IPS-NIHi7 (cell line): Measurements from ENCODE around the gene KLHL18.
"Not testable (repeated sequence)": the region's sequence is repeated elsewhere in the genome, so short reads cannot be mapped to it uniquely, and the experiment has no call there.

Source experiments
- DNase-seq: peaks from one replicate; pipeline ENCODE4 v3.0.0; 2012; ENCODE audit warnings: mixed read lengths; ENCODE audit errors: extremely low spot score

KLHL18 gene

DNA sequence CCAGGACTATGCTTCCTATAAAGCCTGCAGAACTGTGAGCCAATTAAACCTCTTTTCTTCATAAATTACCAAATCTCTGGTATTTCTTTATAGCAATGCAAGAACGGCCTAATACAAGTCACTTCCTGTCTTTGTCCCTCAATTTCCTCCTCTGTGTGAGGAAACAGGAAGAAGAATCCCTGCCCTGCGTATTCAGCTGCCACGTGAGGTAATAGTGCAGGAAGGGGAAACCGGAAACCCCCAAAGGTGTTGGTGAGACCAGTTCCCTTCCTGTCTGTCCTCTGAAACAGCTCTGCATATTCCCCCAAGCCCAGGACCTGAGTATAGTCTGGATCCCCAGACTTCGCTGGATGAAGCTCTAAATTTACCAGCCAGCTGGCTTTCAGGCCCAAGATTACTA is 80.0 kb downstream of the KLHL18 start:
- no peak for DNase-seq

DNA sequence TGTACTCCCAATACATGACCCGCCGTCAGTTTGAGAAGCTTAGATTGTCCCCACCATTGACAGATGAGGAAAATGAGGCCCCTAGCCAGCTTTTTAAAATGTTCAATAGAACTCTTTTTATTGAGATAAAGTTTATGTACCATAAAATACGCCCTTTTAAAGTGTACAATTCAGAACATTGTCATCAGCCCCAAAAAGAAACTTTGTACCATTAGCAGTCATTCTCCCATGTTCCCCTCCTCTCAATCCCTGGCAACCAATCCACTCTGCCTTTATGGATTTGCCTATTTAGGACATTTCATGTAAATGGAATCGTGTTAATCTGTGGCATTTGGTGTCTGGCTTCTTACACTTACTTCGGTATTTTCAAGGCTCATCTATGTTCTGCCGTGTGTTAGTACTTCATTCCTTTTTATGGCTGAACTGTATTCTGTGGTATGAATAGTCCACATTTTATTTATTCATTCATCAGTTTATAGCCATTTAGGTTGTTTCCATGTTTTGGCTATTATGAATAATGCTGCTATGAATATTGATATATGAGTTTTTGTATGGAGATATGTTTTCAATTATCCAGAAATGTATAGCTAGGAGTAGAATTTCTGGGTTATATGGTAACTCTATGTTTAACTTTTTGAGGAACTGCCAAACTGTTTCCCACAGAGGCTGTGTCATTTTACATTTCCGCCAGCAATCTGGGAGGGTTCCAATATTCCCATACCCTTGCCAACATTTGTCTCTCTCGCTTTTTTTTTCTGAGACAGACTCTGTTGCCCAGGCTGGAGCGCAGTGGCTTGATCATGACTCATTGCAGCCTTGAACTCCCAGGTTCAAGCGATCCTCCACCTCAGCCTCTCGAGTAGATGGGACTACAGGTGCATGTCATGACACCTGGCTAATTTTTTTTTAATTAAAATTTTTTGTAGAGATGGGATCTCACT is 82.7 kb downstream of the KLHL18 start:
- no peak for DNase-seq

DNA sequence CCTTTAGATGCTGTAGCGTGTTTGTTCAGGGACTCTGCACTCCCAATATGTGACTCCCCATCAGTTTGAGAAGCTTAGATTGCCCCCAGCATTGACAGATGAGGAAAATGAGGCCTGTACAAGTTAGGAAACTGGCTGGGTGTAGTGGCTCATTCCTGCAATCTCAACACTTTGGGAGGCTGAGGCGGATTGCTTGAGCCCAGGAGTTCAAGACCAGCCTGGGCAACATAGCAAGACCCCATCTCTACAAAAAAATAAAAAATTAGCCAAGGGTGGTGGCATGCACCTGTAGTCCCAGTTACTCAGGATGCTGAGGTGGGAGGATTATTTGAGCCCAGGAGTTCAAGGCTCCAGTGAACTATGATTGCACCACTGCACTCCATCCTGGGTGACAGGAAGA is 84.1 kb downstream of the KLHL18 start:
- no peak for DNase-seq

DNA sequence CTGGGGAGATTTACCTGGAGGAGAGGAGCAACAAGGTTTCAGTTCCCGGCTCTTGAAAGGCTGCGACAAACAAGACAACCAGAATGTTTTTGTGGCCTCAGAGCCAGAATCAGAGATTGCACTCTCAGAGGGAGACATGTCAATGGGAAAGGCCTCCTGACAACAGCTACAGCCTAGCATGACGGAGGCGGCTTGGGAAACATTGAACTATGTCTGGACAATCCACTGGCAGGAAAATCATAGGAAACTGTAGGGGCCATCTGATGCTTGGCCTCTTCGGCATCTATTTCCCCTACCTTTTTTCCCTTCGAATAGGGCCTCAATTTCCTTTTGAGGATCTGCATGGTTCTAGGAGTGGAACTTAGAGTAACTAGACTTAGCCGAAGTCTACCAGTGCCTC is 84.9 kb downstream of the KLHL18 start:
- DNase-seq: no peak

DNA sequence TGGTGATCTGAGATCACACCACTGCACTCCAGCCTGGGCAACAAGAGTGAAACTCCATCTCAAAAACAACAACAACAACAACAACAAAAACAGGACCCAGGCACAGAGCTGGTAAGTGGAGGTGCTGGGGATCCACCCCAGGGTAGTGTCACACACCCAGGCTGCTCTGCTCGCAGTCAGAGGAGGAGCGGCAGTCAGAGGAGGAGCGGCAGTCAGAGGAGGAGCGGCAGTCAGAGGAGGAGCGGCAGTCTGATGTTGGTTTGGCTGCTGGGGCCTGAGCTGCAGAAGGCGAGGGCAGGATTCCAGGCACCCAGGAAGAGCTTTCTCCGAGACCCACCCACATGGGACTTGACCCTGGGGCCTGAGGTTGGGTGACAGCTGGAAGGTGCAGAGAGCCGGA is 87.3 kb downstream of the KLHL18 start:
- not testable (repeated sequence) for DNase-seq

DNA sequence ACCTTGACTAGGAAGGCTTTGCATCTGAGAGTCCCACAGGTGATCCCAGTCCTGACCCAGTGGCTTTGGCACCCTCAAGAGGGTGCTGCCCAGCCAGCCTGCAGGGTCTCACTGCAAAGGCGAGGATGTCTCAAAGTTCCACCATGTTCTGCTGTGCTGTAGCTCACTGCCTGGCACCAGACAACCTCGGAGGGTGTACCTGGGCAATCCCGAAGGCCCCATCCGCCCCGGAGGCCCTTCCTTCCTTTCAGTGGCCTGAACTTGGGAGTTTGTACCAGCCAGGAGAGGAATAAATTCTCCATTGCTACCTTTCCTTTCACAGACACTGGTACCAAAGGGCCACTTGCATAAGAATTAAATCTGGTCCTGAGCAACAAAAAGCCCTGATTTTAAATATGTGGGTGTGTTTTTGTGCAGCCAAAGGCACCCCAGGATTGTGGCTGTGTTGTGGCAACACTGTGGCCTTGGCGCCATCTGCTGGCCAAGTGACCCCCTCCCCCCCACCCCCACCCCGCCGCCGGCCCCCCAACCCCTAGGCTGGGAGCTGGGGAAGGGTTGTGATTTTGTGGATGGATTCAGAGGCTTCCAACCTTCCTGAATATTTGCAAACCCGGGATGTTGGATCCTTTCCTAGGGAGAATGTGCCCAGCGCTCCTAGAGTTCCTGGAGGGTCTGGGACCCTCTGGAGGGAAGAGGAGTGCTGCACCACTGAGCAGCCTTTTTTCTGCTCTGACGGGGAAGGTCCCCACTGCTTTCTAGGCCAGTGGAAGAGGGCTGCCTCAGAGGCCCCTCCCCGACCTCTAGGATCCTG is 88.3 kb downstream of the KLHL18 start:
- peak; percentile 80 for DNase-seq

DNA sequence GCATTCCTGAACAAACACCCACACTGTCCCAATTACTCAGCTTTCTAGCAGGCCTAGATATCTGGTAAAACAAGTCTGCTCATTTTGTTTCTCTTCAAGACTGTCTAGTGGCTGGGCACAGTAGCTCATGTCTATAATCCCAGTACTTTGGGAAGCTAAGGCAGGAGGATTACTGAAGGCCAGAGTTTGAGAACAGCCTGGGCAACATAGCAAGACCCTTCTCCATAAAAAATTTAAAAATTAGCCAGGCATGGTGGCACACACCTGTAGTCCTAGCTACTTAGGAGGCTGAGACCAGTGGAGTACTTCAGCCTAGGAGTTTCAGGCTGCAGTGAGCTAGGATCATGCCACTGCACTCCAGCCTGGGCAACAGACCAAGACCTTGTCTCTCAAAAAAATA is 91.8 kb downstream of the KLHL18 start:
- DNase-seq: no peak

DNA sequence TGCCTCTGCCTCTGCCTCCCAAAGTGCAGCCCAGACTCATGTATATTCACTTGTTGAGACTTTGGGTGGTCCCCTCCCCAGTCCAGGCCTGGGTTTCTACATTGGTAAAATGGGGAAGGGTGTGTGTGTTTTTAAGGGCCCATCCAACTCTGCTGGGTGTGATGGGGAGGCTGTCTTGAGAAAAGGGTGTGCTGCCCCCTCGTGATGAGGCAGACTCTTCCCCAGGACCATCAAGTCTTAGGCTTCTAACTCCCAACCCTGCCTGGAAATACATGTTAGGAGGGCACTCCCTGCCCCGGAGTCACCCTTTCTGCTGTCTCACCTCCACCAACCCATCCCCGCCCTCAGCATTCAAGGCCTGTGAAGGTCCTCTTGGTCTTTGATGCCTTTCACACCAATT is 93.6 kb downstream of the KLHL18 start:
- peak; percentile 36 for DNase-seq

DNA sequence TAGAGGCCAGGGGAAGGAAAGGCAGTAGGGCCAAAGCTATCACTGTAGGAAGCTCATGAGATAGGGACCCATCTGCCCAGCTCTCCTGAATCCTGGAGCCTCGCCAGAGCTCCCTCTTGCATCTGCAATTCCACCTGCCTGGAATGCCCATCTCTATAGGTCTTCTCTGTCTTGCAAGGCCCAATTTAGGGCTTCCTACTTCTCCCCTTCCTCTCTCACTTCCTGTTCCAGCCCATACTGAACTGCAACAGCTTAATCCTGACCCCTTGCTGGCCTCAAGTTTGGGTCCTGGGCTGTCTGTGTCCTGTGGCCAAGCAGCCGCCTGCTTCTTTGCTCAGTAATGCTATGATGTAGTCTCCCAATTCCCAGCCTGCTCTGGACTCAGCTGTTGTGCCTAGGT is 94.4 kb downstream of the KLHL18 start:
- no peak for DNase-seq

DNA sequence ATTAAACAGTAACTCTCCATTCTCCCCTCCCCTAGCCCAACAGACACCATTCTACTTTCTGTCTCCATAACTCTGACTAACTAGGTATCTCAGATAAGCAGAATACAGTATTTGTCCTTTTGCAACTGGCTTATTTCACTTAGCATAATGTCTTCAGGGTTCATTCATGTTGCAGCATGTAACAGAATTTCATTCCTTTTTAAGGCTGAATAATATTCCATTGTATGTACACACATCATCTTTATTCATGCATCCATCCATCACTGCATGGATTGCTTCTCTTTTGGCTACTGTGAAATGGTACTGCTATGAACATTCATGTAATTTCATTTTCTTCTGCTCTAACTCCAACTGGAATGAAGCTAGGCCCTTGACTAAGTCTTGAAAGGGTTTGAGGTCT is 96.1 kb downstream of the KLHL18 start:
- no peak for DNase-seq

DNA sequence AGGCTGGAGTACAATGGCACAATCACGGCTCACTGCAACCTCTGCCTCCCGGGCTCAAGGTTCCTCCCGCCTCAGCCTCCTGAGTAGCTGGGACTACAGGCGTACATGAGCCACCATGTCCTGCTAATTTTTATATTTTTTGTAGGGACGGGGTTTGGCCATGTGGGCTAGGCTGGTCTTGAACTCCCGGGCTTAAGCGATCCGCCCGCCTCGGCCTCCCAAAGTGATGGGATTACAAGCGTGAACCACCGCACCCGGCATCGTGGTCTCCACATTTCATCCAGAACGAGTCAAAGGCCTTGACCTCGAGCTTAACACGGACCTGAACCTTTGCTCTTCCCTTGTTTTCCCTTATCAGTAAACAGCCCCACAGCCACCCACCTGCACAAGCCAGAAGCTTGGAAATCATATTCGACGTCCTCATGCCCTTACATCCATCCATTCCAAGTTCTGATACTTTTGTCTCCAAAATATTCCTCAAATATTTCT is 96.7 kb downstream of the KLHL18 start:
- DNase-seq: no peak

DNA sequence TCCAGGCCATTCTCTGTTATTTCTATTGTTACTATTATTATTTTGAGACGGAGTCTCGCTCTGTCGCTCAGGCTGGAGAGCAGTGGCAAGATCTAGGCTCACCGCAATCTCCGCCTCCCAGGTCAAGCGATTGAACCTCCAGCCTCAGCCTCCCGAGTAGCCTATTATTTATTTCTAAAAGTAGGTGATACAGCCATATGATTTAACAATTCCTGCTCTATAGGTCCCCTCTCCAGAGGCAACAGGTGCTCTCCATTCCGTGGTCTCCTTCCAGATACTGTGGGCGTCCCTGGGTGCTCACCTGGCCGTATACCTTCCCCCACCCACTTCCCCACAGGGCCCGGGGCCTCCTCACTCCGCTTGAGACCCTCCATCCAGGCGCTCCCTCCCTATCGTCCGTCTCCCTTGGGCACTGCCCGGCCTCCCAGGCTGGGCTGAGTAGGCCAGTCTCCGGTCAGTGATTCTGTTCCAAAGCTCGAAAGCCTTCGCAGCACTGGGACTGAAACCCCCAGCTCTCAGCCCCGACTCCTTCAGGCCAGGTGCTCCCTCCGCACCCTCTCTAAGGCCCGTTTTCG is 97.4 kb downstream of the KLHL18 start:
- DNase-seq: no peak

DNA sequence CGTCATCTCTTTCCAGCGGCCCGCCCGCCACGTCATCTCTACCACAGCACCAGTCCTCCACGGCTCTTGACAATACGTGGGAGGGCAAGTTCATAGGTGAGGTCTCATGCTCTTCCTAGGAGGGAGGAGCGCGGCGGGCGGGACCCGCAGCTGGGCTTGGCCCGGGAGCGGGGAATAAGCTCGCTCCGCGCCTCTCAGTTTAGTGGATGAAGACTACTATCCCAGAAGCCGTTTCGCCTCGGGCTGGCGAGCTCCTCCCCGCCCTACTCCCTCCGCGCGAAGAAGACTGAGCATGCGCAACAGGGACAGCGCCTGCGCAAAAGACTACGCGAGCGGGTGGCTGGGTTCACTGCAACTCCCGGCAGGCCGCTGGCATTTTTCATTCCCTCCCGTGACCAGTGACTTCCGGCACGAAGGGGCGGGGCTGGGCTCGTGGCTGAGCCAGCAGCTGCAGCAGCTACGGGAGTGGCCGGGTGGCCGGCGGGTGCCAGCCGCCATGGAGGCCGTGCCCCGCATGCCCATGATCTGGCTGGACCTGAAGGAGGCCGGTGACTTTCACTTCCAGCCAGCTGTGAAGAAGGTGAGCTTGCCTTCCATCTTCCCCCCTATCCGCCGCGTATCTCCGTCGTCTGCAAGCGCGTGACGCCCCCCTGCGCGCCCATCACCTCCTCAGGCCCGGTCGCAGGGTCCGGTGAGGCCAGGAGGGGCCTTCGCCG is 98.0 kb downstream of the KLHL18 start, which contains the start of gene PTPN23:
PTPN23 (plus strand) TSS at position 421 of the 716 bp plus-strand sequence; CDS start at position 497, 76 bp downstream.
- DNase-seq: peak; percentile 100

DNA sequence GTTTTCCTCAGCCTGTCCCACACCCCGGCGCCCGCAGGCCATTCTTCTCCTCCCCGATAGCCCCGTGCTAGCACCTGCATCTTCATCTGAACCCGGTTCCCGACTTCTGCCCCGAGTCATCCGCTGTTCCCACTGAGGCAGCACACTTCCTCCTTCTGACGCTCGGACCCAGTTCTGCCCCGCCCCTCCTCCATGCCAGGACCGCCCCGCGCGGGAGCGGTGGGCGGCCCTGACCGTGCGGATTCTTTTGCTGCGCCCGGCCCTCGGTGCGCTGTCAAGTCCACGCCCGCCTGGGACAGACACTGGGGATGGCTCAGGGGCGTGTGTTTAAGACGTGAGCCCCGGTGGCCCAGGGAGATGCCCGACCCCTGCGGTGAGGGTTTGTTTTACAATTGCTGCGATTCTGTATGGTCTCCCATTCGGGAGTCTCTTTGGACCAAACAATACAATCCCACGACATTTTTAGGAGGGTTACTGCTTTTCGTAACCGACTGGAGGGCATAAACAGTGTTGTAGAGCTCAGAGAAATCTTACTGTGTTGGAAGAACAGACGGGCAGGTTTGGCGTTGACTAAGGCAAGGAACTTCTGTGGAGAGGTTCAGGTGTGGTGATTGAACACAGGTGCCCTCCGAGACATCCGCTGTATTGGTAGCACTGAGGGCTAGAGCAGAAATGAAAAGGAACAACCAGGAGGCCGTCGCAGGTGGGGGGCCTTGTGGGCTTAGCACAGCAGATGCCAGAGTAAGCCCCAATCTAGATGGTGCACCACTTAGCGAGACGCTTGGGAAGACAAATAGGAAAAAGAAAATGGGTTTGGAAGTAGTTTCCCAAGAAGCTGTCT is 98.8 kb downstream of the KLHL18 start:
- DNase-seq: peak; percentile 93

DNA sequence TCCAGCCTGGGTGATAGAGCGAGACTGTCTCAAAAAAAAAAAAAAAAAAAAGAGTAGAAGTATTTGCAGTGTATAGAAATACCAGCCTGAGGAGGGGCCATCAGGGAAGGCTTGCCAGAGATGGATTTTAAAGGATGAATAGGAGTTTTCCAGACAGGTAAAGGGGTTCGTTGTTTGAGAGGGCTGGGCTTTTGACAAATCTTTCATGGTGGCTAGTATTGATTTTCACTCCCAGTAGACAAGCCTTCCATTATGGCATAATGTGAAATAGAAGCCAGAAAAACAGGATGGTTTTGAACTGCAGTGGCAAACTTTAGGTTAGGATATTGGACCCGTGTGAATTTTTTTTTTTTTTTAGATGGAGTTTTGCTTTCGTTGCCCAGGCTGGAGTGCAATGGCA is 101.7 kb downstream of the KLHL18 start:
- DNase-seq: no peak

DNA sequence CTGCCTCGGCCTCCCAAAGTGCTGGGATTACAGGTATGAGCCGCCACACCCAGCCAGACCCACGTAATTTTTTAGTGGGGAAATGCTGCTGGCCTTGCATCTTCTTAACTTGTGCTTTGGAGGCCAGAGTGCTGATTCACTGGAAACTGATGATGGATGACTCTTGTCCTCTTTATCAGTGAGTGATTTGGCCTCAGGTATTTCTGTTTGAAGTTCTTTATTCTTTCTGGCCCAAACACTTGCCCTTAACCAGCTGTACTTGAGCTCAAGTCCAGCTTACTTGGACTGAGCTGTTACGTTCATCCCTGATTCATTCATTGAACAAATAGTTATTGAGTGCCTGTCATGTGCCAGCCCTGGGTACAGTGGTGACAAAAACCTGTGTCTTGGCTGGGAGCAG is 102.3 kb downstream of the KLHL18 start:
- DNase-seq: no peak

DNA sequence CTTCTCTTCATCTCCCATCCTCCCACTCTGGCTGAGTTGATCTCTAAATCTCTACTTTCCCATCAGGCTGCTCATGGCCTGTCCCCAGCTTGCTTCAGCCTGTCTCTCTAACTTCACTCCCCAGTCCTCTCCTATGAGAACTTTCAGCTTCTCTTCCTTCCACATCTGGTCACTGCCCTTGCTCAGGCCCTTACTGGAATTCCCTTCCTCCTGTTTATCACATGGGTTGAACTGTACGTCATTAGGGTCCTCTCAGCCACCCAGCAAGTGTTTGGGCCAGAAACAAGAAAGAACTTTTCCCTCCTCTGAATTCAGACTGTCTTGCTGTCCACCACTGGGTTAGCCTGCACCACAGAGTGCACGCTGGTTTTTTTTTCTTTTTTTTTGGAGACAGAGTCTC is 103.1 kb downstream of the KLHL18 start:
- DNase-seq: no peak

DNA sequence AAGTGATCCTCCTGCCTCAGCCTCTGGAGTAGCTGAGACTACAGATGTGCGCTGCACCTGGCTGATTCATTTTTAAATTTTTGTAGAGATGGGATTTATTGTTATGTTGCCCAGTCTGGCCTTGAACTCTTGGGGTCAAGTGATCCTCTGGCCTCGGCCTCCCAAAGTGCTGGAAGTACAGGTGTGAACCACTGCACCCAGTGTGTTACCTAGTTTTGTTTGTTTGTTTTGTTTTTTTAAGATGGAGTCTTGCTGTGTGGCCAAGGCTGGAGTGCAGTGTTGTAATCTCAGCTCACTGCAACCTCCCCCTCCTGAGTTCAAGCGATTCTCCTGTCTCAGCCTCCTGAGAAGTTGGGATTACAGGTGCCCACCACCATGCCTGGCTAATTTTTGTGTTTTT is 110.2 kb downstream of the KLHL18 start:
- DNase-seq: no peak

DNA sequence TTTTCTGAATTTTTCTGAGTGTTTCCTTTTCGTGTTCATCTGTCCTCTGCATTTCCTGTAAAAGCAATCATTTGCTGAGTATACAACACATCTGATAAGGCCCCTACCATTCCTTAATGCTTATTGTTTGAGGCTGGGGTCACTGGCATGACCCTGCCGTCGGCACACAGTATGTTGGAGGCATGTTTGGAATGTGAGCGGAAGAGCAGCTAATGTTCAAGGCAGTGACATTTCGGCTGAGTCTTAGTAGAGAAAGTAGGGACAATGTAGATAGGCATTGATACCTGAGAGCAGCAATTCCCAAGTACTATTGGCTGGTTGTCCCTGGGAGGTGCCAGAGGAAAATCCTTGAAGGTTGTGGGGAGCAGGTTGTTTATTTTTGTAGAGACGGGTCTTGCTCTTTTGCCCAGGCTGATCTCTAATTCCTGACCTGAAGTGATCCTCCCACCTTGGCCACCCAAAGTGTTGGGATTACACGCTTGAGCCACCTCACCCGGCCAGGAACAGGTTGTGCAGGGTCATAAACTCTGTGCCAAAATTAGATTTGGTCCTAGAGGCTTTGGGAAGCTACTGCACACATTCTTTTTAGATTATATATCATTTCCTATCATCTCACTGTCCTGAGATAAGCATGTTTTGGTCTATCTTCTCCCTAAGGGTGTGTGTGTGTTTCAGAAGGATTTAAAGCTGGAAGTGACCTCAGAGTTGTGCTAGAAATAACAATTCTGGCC is 111.6 kb downstream of the KLHL18 start:
- DNase-seq: peak; percentile 10

DNA sequence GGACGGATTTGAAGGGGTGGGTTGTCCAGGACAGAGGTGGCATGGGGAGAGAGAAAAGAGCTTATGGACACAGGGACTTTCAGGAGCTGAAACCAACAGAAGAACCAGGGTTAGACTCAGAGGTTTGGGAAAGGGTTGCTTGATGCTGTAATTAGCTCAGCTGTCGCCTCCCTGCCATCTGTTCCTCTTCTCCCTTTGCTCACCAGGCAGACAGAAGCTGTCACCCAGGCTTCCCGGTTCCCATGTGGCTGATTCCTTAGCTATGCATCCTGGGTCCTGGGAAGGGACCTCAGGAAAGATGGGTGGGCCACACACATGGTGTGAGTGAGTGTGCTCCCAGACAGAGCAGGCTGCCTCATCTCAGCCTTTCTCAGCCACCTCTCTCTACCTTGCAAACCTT is 112.1 kb downstream of the KLHL18 start:
- DNase-seq: no peak
